ENCODE results near the gene SART3.
"Not testable (repeated sequence)": the region's sequence is repeated elsewhere in the genome, so short reads cannot be mapped to it uniquely, and the experiment has no call there.

The SART3 gene

DNA sequence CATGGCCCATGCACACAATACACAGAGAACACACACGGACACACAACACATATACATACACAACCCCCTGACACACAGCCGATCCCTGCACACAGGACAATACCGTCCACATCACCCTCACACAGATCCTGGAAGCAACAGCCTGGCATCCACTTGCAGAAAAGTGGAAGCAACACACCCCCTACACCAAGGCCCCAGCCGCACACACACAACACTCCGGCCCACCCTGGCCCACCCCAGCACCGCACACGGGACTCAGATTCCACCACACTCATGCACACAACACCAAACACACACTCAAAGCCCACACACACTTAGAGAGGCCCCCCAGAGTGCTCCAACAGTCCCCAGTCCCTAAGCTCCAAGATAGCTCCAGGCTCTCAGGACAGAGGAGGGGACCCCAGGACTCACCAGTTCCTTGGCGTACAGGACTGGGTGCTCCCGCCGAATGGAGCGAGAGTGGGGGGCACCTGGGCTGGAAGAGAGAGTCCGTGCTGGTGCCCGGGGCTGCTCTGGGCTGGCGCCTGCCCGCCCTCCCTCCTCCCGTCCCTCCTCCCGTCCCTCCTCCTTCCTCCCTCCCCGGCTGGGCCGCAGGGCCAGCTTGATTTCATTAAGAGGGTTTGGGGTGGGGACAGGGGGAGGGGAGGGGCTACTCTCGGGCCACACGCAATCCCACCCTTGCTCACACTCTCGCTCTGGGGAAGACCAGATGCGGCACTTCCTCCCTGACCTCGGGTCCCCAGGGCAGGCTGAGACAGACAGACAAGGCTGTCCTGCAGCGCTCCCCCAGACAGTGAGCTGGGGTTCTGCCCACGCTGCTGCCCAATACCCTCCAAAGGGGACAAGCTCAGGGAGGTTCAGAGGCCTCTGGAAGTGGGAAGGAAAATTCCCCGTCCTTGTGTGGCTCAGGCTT lies 36.8 kb upstream of the SART3 start, which contains the start of gene TMEM119:
Gene TMEM119, minus strand, starts transcription at position 526 of the 913 bp plus-strand sequence. CDS start 5,701 bp downstream, outside the sequence.
- DNase-seq = peak in 5 of 56 donors; percentile 9 to 23 (median 13)

DNA sequence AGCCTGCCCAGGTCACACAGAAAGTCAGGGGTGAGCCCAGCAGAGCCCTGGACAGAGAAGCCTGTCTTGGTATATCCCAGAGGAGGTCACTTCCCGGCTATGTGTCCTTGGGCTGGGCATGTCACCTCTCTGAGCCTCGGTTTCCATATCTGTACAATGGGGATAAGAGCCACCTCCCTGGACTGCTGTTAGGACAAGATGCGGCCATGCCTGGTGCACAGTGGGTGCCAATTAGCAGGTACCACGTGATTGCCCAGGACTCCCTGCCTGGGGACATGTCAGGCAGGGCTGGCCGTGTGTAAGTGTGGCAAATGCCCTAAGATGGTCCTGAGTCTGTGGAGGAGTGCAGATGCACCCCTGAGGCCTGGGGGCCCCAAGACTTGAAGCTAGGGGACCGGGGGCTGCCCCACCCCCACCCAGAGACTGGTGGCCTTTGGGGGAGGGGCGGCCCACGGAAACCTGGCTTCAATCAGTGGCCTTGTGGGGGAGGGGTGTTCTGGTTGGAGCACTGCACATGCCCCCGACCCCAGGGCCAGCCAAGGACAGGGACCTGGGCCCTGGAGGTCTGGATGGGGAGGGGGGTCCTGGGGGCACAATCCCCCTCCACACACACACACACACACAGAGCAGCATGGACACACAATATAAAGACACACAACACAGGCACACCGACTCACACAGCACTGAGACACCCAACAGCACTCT lies 36.0 kb upstream of the SART3 start:
- DNase-seq = no peak

DNA sequence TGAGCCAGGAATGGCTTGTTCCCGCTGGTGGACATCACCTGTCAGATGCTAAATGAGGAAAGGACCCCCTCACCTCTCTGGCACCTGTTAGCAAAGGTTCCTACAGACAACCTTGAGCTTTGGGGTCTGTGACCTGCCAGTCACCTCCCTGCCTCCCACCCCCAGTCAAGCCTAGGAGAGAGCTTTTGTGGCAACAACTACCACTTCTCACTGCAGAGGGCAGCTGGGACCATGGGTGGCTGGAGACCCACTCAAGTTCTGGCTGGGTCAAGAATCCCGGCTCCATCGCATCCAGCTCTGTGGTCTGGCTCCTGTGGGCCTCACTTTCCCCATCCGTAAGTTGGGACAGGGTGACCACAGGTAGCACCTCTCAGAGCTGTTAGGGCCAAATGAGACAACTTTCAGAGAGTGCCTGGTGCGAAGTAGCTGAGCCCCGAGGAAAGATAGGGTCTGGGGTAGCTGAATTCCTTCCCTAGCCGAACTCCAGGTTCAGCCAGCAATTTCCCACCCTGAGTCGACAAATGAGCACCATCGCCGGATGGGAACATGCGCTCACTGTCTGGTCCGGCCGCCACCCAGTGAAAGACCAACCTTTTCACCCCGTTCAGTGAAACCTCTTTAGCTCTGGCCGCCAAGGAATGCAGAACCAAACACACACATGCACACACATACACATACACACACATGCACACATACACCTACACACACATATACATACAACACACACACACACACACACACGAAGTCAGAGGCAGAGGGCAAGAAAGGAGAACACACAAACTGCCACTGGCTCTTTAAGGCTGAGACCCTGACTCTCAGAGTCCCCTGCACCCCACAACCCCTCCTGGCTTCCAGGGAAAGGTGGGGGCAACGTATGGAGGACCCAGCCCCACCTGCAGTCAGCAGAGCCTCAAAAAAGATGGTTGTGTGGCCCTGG lies 35.0 kb upstream of the SART3 start:
- DNase-seq = no peak

DNA sequence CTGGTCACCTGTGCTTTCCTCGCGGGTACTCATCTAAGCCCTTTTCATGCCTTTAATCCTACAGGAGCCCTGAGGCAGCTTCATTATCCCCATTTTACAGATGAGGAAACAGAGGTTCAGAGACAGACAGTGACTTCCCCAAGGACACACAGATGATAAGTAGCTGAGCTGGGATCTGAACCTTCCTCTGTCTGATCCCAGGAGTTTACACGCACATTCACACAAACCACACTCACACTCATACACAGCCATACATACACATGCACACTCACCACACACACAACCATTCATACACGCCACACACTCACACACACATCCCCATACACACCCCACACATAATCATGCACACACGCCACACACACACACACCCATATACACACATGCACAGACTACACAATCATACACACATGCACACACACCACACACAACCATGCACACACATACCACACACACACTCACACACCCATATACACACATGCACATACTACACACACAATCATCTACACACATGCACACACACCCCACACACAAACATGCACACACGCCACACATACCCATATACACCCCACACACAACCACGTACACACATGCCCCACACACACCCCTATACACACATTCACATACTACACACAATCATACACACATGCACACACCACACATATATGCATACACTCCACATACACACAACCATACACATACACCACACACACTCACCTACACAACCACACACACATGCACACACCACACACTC lies 34.2 kb upstream of the SART3 start:
- DNase-seq = no peak

DNA sequence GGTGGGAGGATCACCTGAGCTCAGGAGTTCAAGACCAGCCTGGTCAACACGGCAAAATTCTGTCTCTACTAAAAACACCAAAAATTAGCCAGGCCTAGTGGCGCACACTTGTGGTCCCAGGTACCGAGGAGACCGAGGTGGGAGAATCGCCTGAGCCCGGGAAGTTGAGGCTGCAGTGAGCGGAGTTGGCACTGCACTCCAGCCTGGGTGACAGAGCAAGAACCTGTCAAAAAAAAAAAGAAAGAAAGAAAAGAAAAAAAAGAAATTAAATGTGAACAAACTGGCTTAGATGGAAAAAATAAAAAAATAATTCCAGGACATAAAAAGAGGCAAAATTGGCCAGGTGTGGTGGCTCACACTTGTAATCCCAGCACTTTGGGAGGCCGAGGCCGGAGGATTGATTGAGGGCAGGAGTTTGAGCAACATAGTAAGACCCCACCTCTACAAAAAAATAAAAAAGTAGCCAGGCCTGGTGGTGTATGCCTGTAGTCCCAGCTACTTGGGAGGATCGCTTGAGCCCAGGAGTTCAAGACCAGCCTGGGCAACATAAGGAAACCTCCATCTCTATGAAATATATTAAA lies 33.4 kb upstream of the SART3 start:
- DNase-seq = no peak

DNA sequence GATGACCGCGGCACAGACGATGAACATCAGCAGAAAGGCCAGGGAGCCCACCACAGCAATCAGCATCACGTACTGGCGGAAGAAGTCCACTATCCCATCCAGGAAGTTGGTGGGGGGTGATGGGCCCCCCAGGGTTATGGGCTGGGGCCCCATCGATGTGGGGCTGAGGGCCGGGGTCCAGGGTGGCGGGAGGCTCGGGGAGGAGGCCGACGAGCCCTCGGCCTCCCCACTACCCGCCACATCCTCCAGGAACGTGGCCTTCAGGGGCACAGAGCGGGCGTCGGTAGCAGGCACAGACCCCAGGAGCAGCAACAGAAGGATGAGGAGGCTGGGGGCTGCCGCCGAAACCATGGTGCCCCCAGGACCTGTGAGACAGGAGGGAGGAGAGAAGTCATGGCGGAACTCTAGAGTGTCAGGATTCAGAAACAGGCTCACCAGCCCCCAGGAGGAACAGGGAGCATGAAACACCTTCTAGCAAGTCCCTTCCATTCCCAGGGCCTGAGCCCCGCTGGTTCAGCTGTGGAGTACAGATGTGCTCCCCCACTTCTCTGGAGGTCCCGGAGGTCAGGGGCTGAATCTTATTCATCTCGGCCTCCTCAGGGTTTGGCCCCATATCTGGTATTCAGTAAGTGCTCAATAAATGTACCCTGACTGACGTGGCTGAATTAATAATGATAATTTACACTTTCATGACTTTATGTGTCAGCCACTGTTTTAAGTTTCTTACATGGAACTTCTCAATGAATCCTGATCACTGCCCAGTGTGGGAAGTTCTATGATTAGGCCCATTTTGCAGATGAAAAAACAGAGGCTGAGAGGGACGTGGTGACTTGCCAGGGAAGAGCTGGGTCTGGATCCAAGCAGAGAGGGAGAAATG lies 31.3 kb upstream of the SART3 start:
- DNase-seq = no peak

DNA sequence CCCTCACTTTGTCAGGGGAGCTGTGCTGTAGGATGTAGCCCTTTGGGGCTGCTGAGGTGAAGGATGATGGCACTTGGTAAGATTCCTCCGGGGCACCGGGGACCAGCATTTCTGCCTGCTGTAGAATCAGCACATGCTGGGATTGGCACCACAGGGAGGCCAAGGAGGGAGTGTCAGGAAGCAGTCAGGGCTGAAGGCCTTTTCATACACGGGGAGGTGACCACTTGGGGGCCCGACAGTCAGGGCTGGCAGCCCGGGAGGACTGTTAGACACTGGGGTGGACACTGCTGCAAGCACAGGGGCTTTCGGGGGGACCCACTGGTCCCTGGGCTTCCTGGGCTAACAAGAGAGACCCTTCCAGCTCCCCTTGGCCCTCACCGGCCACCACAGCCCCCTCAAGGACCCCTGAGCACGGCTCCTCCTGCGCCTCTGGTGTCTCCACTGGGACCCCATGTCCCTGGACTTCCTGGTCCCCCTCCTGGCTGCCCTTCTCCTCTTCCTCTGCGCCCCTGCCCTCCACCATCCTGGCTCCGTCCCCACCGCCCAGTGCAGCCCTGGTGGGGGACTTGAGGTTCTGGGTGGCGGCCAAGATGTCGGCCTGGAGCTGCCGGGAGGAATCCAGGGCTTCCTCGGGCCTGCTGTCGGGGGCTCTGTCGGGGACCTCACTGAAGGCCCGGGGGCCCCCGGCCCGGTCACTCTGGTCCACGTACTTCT lies 30.5 kb upstream of the SART3 start:
- DNase-seq = no peak

DNA sequence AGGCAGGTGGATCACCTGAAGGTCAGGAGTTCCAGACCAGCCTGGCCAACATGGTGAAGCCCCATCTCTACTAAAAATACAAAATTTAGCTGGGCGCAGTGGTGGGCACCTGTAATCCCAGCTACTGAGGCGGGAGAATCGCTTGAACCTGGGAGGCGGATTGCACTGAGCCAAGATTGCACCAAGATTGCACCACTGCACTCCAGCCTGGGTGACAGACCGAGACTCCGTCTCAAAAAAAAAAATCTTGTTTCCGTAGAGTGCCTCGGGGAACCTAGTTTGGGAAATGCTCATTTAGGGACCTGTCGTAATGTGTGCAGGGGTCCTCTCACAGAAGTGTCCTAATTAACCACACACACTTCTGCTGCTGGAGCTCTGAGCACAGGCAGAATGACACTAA lies 29.5 kb upstream of the SART3 start:
- DNase-seq = not testable (repeated sequence)

DNA sequence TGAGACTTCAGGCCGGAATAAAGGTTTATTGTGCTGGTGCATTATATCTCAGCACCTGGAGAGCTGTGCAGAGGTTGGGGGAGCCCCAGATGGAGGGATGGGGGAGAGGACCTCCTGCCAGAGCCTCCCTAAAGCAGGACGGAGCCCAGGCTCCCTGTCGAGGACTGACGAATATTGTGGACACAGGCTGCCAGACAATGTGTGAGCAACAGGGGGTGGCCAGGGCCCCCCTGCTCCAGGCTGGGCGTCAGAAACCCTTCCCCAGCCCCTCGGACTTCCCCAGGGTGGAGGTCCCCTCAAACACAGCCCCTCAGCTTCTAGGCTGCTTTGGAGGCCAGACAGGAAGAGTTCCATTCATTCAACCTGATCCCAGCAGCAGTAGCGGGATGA lies 28.9 kb upstream of the SART3 start:
- DNase-seq = no peak

DNA sequence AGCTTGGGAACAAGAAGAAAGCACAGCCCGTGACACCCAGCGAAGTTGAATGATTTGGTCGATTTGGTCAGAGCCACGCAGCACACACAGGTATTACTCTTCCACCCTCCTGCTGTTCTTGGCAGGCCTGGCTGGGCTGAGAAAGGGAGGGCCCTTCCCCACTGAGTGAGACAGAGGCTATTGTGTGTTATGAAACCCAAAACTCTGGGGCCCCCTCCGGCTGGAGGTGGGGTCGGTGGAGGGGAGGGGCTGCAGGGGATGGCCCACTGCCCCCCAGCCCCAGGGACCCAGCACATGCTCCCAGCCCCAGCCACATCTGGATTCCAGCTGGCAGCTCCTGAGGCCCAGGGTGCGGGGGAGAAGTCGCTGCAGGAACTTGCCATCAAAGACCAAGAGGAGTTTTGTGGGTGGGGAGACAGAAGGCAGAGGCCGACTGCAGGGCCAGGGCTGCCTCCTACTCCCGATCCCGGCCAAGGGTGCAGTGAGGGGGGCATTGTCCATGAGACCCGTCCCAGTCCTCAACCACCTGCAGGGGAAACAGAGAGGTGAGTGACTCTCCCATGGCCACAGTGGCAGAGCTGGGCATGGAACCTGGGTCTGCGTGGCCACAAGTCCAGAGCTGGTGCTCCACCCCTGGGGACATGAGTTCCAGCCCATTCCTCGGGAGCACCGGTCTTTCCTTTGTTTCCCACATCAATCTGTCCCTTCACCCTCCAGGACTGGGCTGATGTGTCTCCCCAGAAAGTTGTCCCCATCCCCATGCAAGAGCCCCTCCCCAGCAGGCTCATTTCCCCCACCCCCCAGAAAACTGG lies 28.3 kb upstream of the SART3 start:
- no peak for DNase-seq

DNA sequence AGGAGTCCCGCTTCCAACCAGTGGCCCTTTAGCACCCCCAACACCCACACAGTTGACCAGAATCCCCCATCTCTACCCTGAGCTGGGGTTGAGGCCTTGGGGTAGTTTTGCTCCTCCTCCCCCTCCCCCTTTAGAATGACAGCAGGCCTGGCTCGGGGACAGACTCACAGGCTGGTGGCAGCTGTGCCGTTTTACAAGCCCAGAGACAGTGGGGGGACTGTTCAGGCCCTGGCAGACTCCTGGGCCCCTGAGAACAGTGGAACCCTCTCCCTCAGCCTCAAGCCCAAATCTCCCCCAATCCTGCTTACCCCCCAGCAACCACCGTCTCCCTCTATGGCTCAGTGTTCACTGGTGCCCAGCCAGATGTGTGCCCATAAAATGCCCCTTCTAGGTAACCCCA lies 26.9 kb upstream of the SART3 start:
- DNase-seq = peak in 49 of 56 donors; percentile 8 to 80 (median 51)

DNA sequence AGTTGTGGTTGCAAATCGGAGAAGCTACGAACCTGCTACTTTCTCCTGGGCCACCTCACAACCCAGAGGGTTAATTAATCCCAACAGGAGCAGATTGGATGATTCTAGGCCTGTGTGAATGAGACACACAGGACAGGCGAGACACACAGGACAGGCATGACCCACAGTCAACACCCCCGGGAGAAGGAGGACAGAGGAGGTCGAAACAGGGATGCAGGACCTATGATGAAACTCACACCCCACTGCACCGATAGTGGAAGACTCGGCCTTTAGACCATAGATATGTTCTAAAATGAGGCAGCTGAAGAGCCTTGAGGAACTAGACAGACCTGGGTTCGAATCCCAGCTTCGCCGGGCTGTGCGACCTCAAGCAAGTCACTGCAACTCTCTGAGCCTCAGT lies 25.3 kb upstream of the SART3 start:
- DNase-seq = no peak

DNA sequence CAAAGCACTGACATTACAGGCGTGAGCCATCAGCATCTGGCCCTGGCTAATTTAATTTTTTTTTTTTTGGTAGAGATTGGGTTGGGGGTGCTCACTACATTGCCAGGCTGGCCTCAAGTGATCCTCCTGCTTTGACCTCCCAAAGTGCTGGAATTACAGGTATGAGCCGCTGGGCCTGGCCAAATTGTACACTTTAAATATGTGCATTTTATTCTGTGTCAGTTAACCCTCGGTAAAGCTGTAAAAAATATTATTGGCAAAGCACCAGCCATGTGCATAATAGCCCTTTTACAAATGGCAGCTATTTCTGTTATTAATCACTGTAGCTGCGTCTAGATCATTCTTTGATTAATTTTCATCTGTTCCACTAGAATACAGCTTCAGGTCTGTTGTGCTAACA lies 24.9 kb upstream of the SART3 start:
- no peak for DNase-seq

DNA sequence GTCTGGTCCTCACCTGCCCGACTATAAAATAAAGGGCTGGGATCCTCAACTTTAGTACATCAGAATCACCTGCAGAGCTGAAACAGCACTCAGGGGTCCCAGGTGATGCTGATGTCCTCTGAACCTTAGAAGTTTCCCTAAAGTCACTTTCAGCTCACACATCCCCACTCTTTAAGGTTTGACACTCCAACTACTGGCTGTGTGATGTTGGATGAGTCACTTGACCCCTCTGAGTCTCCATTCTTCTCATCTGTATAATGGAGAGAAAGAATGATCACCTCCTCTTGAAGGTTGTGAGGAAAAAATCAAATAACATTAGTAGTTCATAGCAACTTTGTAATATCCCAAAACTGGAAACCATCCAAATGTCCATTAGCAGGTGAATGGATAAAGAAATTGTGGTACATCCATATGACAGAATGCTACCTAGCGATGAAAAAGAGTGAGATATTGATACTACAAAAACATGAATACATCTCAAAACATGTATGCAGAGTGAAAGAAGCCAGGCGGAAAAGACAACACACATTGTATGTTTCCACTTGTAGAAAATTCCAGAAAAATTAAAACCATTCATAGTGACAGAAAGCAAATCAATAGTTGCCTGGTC lies 23.6 kb upstream of the SART3 start:
- no peak for DNase-seq

DNA sequence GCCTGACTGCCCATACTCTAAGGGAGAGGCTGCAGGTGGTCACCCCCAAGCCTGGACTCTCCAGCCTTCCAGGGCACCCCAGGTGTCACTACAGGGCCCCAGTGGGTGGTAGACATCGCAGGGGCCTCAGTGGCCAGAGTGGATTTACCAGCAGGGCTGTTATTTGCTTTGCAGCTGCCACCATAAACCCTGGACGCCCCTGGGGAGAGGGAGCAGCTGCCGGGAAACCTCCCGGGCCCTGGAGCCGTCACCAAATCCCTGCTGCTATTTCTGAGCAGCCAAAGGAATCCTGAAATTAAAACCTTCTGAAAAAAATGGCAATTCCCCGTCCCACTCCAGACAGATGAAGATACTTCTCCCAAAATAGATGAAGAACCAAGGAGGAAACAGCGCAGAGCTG lies 23.0 kb upstream of the SART3 start:
- no peak for DNase-seq

DNA sequence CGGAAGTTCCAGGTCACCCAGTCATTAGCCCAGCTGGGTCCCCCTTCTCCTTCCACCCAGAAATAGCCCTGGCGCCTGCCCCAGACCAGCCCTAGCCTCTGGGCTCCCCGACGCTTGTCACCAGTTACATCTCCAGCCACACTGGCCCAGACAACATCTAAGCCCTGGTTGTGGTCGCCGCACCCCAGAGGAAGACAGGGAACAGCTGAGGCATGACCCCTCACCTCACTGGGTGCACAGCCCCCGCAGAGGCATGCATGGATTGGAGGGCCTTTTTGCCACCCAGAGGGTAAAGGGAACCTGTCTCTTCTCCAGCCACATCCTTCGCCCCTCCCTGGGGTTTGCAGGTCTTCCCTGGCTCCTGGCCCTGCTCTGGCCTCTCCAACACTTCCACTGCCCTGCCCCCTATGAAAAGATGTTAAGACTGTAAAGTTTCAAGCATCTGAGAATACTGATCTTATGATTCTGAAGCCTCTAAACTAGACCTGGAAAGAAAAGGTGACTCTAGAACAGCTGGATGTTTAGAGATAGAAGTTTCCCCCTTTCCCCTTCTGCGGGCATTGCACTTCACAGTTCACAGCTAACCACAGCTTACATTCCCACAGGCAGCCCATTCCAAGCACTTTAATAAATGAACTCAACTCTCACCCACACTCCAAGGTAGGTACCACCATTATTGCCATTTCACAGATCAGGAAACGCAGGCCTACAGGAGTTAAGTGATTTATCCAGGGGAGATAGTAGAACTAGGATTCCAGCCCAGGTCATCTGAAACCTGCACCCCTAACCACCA lies 22.2 kb upstream of the SART3 start:
- no peak for DNase-seq

Measured in nucleus accumbens (tissue), 56 donors.